HPDE6-E6E7 (cell line): ENCODE measurements around the gene APOBEC3G.
"Not testable (repeated sequence)": the region's sequence is repeated elsewhere in the genome, so short reads cannot be mapped to it uniquely, and the experiment has no call there.

Experiments
- DNase-seq: peaks from one replicate; pipeline ENCODE4 v3.0.0; 2011; ENCODE audit warnings: missing footprints; ENCODE audit errors: extremely low spot score

The APOBEC3G gene

GRCh38 chr22:39066442-39067276 lies 10.4 kb upstream of the APOBEC3G start:
- not testable (repeated sequence) for DNase-seq

- DNase-seq: no peak
These were observed 8.9 kb upstream of the APOBEC3G start for GRCh38 chr22:39068033-39068785.

GRCh38 chr22:39070186-39070585 lies 6.9 kb upstream of the APOBEC3G start:
- no peak for DNase-seq

GRCh38 chr22:39072581-39072981 lies 4.5 kb upstream of the APOBEC3G start:
- not testable (repeated sequence) for DNase-seq

GRCh38 chr22:39073981-39074380 lies 3.1 kb upstream of the APOBEC3G start:
- no peak for DNase-seq

- not testable (repeated sequence) for DNase-seq
These were observed 685 bp upstream of the APOBEC3G start for GRCh38 chr22:39076155-39077025.

- DNase-seq: not testable (repeated sequence)
These were observed 837 bp downstream of the APOBEC3G start for GRCh38 chr22:39077912-39078311.

- no peak for DNase-seq
These were observed 1.3 kb downstream of the APOBEC3G start for GRCh38 chr22:39078329-39078728.

GRCh38 chr22:39079054-39079637 lies 2.1 kb downstream of the APOBEC3G start:
- DNase-seq: not testable (repeated sequence)

GRCh38 chr22:39080052-39080762 lies 3.1 kb downstream of the APOBEC3G start:
- DNase-seq: no peak

GRCh38 chr22:39081016-39081415 lies 3.9 kb downstream of the APOBEC3G start:
- DNase-seq: no peak

GRCh38 chr22:39081598-39081997 lies 4.5 kb downstream of the APOBEC3G start:
- DNase-seq: no peak

GRCh38 chr22:39083212-39084165 lies 6.4 kb downstream of the APOBEC3G start:
- no peak for DNase-seq

- no peak for DNase-seq
These were observed 7.6 kb downstream of the APOBEC3G start for GRCh38 chr22:39084666-39085065.

GRCh38 chr22:39087098-39087497 lies 10.0 kb downstream of the APOBEC3G start:
- DNase-seq: no peak

- DNase-seq: no peak
These were observed 11.0 kb downstream of the APOBEC3G start for GRCh38 chr22:39087881-39088684.

- no peak for DNase-seq
These were observed 11.6 kb downstream of the APOBEC3G start for GRCh38 chr22:39088685-39089032.

- DNase-seq: no peak
These were observed 12.9 kb downstream of the APOBEC3G start for GRCh38 chr22:39089928-39090327.
